Spinal cord (tissue), 10 donors: Measurements from ENCODE around the gene TFF1. TPM values are rescaled to one million over a fixed set of nuclear protein-coding genes. Genes with fewer than 3 reads are reported as not detected.

Experiments used
- DNase-seq, 6 donors: peaks; one replicate each; pipeline versions ENCODE4 v3.0.0 to v3.0.0-alpha.2; 2013 to 2015; ENCODE audit warnings: low spot score in 6 of 6, low read depth in 4 of 6
- H3K27ac ChIP-seq: one replicate; pipeline ENCODE4 v1.5.1; 2013; ENCODE audit warnings: low read depth, low read length, control low read depth
- H3K27me3 ChIP-seq: one replicate; pipeline ENCODE4 v1.6.1; 2013; ENCODE audit warnings: low read length; ENCODE audit not compliant: control insufficient read depth, insufficient read depth
- H3K36me3 ChIP-seq: one replicate; pipeline ENCODE4 v1.6.1; 2013; ENCODE audit warnings: low read length; ENCODE audit not compliant: control insufficient read depth, insufficient read depth
- H3K4me1 ChIP-seq: one replicate; pipeline ENCODE4 v1.6.1; 2013; ENCODE audit warnings: low read length; ENCODE audit not compliant: control insufficient read depth, insufficient read depth
- H3K4me3 ChIP-seq: one replicate; pipeline ENCODE4 v1.5.1; 2013; ENCODE audit warnings: low read depth, low read length, control low read depth
- H3K9me3 ChIP-seq: one replicate; pipeline ENCODE4 v1.6.1; 2013; ENCODE audit warnings: low read length; ENCODE audit not compliant: control insufficient read depth, insufficient read depth
- WGBS: methylation state at CpG from one replicate; pipeline ENCODE4 v1.1.5; 2013; ENCODE audit warnings: missing lambda C conversion rate; ENCODE audit not compliant: insufficient coverage; 5-methylcytosine and 5-hydroxymethylcytosine counted together
- polyA plus RNA-seq, 2 donors: library from polyadenylated mRNA; unstranded; fragments of 120-200 nt; gene quantifications; one replicate each; pipeline ENCODE4 v1.2.1, GENCODE V29; 2013; ENCODE audit not compliant: insufficient read length in 2 of 2
- total RNA-seq, 2 donors: library from RNA; depleted of rRNA in 1 of 2; stranded (reverse); fragments of 120-200 nt in 1 of 2; fragments of >200 nt in 1 of 2; gene quantifications; one replicate each; pipeline versions ENCODE4 v1.2.3 to v1.2.4, GENCODE V29; 2013 to 2014
- donor health status: healthy.

Gene TFF1
- total and polyA plus RNA-seq, 4 donors, result not detected

DNA sequence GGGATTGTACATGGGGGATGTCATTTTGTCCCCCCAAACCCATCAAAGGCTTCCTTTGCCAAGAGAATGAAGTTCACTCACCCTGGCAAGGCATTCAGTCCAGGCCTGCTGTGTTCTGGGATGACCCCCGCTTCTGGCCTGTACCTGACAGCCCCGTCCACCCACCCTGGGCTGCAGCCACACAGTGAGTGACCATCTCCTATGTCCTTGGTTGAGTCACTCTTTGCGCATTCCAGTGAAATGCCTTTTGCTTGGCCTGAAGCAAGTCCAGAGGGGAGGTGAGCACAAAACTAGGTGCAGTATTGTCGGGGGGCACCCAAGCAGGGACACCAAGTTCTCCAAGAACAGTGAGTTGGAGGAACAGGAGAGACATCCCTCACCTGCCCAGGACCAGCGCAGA lies 19.3 kb upstream of the TFF1 start:
- WGBS, result 90% methylated on average over 5 of the region's 5 CpGs

DNA sequence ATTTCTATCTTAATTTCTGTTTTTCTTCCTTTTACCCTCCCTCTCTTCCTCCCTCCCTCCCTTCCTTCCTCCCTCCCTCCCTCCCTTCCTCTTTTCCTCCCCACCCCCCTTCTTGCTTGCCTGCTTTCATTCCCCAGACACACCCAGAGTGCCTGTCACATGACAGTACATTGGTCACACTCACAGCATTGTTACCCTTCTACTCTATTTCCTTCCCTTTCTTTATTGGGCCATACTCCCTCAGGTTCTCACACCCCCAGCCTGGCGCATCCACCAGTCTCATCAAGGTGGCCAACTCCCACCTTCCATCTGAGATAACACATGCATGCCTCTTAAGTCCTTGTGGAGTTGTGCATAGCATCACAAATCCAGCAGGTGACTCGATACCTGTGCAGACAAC lies 18.7 kb upstream of the TFF1 start:
- no peaks in the 10 kb centered on the region for H3K9me3 ChIP-seq

More for the DNA sequence above, 19.3 kb upstream of the TFF1 start:
- Histone ChIP-seq H3K27ac (no peak overlapping the region), H3K4me3 (no peak overlapping the region), H3K9me3 (no peaks in the 10 kb centered on the region), H3K4me1 (peaks cover 9% of the 10 kb centered on the region), H3K27me3 (no peaks in the 10 kb centered on the region), H3K36me3 (no peaks in the 10 kb centered on the region)
- DNase-seq, result no peak

DNA sequence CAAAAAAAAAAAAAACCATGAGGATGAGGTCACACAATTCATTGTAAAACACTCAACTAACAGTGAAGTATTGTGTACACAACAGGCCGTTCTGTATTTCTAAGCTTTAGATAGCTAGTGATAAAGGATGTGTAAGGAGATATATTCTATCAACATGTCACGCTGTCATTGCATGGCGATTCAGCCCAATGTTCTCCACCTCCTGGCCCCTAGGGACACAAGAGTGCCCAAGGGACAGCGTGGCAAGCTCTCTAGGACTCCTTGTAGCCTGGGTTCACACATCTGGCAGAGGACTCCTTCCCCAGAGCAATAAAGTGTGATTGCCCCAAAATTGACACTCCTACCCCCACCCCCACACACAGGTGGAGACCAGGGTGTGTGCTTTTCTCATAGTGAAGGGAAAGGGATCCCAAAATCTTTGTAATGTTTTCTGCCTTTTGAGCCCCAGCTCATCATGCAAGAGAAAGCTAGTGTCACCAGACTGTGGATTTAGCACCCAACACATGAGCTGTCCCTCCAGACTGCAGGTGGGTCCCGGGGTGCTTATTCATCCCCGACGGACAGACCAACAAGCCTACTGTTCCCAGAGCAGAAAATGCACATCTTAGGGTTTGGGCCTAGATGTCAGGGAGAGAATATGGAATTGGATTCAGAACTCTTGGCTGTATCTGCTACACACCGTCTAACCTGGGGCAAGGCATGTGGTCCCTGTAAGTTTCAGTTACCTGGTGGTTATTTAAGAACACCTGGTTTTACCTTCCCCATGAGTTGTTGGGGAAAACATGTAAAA lies 18.0 kb upstream of the TFF1 start:
- 76% methylated on average over 6 of the region's 8 CpGs for WGBS
- DNase-seq, result no peak

More for the DNA sequence above, 18.7 kb upstream of the TFF1 start:
- Histone ChIP-seq H3K27me3 (no peaks in the 10 kb centered on the region), H3K4me1 (peaks cover 9% of the 10 kb centered on the region), H3K36me3 (no peaks in the 10 kb centered on the region), H3K27ac (no peak overlapping the region), H3K4me3 (no peak overlapping the region)
- WGBS, result 67% methylated on average over 1 of the region's 2 CpGs
- no peak for DNase-seq

DNA sequence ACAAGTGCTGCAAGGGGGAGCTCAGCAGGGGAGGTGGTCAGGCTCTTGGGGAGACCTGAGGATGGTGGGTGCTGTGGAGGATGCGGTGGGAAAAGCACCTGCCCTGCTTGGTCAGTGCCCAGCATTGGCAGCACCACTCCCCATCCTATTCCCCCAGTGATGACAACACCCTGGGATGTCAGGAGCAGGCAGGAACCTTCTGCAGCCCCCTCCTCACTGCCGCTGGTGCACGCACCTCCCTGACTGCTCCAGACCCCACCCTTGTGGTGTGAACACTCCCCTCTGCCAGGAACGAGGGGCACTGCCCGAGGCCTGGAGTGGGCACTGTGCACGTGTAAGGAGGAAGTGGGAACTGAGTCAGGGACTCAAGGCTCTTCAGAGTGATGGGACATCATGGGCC lies 17.0 kb upstream of the TFF1 start:
- H3K4me1 ChIP-seq, result no peaks in the 10 kb centered on the region
- DNase-seq, result no peak
- no peak overlapping the region for H3K27ac ChIP-seq
- H3K9me3 ChIP-seq, result no peaks in the 10 kb centered on the region
- no peaks in the 10 kb centered on the region for H3K36me3 ChIP-seq
- 100% methylated on average over 1 of the region's 6 CpGs for WGBS
- no peak overlapping the region for H3K4me3 ChIP-seq
- no peaks in the 10 kb centered on the region for H3K27me3 ChIP-seq

More for the DNA sequence above, 18.0 kb upstream of the TFF1 start:
- H3K36me3 ChIP-seq, result no peaks in the 10 kb centered on the region
- no peak overlapping the region for H3K4me3 ChIP-seq
- H3K27me3 ChIP-seq, result no peaks in the 10 kb centered on the region
- H3K4me1 ChIP-seq, result peaks cover 5% of the 10 kb centered on the region
- H3K9me3 ChIP-seq, result no peaks in the 10 kb centered on the region
- H3K27ac ChIP-seq, result no peak overlapping the region

DNA sequence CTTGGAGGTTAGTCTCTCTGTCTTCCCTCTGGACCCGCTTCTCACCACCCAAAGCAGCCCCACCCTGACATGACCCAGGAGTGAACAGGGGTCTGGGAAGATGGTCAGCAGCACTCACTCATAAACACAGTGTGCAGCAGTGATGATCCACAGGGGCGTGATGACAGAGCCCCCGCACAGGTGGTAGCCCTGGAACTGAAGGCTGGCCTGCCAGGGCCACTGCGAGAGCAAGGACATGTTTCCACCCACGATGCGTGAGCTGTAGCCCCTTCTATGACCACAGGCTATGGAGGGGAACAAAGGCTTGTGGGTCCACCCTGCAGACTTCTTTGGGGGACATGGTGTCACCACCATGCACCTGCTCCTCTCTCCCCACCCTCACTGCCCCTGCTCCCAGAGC lies 16.6 kb upstream of the TFF1 start:
- no peaks in the 10 kb centered on the region for H3K4me1 ChIP-seq
- H3K9me3 ChIP-seq, result no peaks in the 10 kb centered on the region
- no peaks in the 10 kb centered on the region for H3K27me3 ChIP-seq
- no peak overlapping the region for H3K4me3 ChIP-seq
- 91% methylated on average over 5 of the region's 6 CpGs for WGBS
- no peaks in the 10 kb centered on the region for H3K36me3 ChIP-seq
- H3K27ac ChIP-seq, result no peak overlapping the region
- no peak for DNase-seq

DNA sequence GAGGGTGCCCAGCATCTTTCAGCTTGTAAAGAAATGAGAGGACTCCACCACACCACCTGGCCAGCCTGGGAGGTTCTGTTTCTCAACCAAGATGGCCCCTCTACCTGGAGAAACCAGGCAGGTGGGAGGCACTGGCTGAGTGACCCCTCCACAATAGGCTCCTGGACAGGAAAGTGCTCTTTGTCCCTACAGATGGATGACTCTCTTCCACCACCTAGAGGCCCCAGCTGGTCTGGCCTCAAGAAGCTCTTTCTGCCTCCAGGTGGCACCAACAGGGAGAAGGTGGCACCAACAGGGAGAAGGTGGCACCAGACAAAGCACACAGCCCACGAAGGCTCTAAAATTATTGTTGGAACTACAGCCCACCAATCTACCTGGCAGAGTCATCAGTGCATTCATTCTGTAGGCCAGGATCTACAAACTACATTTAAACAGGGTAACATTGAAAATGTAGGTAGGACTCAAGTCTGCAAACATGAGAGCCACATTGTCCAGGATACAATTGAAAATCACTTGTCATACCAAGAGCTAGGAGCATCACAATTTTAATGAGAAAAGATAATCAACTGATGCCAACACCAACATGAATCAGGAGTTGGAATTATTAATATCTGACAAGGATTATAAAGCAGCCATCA lies 15.1 kb upstream of the TFF1 start:
- Histone ChIP-seq H3K27me3 (no peaks in the 10 kb centered on the region), H3K4me3 (no peak overlapping the region), H3K27ac (no peak overlapping the region), H3K9me3 (no peaks in the 10 kb centered on the region), H3K4me1 (no peaks in the 10 kb centered on the region), H3K36me3 (no peaks in the 10 kb centered on the region)
- no peak for DNase-seq
- 100% methylated on average over 1 of the region's 1 CpG for WGBS

DNA sequence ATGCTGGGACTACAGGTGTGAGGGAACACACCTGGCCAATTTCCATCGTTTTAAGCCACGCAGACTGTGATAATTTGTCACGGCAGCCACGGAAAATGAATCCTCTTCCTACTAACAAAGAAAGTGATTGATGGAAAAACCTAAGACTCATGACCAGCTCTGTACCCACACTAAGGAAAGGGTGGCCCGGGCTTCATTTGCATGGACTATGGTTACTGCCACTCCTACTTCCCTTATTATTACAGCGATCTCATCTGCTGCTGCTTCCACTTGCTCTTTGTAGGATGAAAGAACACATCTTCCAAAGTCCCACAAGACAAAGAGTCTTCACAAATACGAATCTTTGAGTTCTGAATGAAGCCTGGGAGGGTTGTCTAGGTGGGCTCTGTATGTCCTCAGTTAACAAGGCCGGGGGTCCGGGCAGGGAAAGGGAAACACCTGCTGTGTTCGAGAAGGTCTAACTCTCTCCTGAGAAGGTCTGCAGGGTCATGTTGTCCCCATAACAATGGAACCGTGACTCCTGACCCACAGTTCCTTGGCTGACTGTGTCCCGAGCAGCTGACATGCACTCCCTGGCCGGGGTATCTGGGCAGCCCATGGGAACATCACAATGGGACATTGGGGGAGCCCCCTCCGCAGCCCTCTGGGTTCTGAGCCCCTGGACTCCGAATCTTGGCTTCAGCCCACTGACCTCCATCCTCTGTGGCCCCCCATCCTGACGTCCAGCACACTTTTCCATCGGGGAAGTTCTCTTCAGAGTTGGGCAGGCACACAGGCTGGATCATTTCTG lies 13.3 kb upstream of the TFF1 start:
- peaks cover 6% of the 10 kb centered on the region for H3K4me1 ChIP-seq
- no peak overlapping the region for H3K4me3 ChIP-seq
- no peak overlapping the region for H3K27ac ChIP-seq
- H3K36me3 ChIP-seq, result no peaks in the 10 kb centered on the region
- DNase-seq, result no peak
- H3K9me3 ChIP-seq, result no peaks in the 10 kb centered on the region
- H3K27me3 ChIP-seq, result peaks cover 2% of the 10 kb centered on the region
- WGBS, result 83% methylated on average over 13 of the region's 17 CpGs

DNA sequence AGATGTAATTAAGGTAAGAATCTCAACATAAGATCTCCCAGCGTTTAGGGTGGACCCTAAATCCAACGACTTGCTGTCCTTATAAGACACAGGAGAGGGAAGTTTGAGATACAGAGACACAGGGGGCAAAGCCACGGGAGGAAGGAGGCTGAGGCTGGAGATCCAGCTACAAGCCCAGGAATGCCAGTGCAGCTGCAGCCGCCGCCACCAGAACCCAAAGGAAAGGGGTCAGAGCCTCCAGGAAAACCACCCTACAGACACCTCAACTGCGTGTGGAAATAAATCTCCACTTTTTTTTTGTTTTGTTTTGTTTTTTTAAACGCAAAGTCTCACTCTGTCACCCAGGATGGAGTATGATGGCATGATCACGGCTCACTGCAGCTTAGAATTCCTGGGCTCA lies 12.1 kb upstream of the TFF1 start:
- 82% methylated on average over 5 of the region's 8 CpGs for WGBS
- Histone ChIP-seq H3K9me3 (no peaks in the 10 kb centered on the region), H3K4me3 (no peak overlapping the region), H3K27me3 (peaks cover 2% of the 10 kb centered on the region), H3K4me1 (peaks cover 11% of the 10 kb centered on the region), H3K36me3 (no peaks in the 10 kb centered on the region), H3K27ac (no peak overlapping the region)
- no peak for DNase-seq

DNA sequence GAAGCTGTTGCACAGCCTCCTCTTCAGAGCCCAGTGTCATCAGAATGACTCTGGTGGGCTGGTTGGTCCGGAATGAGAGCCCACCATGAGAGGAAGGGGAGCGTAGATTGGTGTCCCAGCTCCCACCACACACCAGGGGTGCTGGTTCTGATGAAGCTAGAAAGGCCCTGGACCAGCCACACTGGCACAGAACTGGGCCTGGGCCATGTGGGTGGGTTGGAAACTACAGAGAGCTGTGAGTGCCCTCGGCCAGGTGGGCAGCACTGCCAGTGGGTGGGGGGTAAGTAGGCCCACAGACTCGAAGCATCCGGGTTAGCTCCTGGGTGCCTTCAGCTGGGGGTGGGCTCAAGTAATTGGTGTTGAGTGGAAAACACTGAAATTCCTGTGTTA lies 11.6 kb upstream of the TFF1 start:
- WGBS, result 84% methylated on average over 4 of the region's 5 CpGs
- H3K4me1 ChIP-seq, result peaks cover 11% of the 10 kb centered on the region
- DNase-seq, result no peak
- H3K27me3 ChIP-seq, result peaks cover 2% of the 10 kb centered on the region
- no peak overlapping the region for H3K4me3 ChIP-seq
- no peaks in the 10 kb centered on the region for H3K9me3 ChIP-seq
- H3K36me3 ChIP-seq, result no peaks in the 10 kb centered on the region
- no peak overlapping the region for H3K27ac ChIP-seq
